ENCODE measurements around the gene HNRNPC.
"Not testable (repeated sequence)": the region's sequence is repeated elsewhere in the genome, so short reads cannot be mapped to it uniquely, and the experiment has no call there.

Gene HNRNPC

DNA sequence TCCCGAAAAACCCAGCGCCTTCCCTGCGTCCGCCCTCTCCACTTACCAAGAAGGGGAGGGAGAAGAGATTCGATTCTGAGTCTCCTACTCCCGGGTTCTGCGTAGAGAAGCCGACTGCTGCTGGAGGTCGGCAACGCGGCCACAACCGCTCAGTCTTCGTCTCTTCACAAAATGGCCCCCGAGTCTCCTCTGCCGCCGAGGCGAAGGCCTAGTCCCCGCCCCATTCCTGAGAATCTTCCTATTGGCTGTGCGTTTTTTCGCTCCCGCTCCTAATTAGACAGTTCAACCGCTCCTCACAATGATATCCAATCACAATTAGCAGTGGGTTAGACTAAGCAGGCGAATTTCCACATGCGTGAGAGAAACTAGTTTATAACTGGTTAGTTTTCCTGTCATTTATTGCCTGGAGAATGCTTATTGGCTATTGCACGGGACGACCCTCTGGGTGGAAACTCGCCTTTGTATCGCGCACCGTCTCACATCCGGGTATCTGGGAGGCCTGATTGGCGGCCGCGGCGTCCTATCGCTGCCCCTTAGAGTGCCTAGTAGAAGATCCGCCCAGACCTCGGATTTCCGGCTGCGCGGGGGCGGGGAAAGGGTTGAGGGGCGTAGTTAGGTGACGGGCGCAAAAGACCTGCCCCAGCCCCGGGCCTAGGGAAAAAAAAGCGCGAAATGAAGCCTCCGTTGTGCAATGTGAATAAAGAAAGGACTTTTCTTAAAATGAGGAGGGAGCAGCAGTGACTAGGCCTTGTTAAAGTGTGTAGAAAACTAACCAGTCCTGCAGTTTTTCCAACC lies at the start of gene HNRNPC:
TSS of gene HNRNPC (minus strand) at position 191 of the 795 bp plus-strand sequence. CDS start 35,249 bp downstream, outside the sequence.
- peak; percentile 100 for DNase-seq

- DNase-seq, result no peak
Observed at GRCh38 chr14:21317398-21317797, 48.2 kb upstream of the HNRNPC start.

GRCh38 chr14:21313512-21313911 lies 44.3 kb upstream of the HNRNPC start:
- no peak for DNase-seq

- DNase-seq, result no peak
Observed at GRCh38 chr14:21311614-21312013, 42.4 kb upstream of the HNRNPC start.

GRCh38 chr14:21309956-21310355 lies 40.7 kb upstream of the HNRNPC start:
- no peak for DNase-seq

DNA sequence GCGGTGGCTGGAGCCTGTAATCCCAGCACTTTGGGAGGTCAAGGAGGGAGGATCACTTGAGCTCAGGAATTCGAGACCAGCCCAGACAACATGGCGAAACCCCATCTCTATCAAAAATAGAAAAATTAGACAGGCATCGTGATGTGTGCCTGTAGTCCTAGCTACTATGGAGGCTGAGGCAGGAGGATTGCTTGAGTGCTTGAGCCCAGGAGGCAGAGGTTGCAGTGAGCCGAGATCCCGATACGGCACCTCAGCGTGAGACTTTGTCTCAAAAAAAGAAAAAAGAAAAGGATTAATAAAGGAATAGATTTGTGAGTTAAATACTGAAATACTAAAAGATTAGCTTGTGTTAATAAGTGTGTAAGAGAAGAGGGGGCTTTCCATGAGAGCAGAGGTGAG lies 40.0 kb upstream of the HNRNPC start:
- DNase-seq, result no peak

DNA sequence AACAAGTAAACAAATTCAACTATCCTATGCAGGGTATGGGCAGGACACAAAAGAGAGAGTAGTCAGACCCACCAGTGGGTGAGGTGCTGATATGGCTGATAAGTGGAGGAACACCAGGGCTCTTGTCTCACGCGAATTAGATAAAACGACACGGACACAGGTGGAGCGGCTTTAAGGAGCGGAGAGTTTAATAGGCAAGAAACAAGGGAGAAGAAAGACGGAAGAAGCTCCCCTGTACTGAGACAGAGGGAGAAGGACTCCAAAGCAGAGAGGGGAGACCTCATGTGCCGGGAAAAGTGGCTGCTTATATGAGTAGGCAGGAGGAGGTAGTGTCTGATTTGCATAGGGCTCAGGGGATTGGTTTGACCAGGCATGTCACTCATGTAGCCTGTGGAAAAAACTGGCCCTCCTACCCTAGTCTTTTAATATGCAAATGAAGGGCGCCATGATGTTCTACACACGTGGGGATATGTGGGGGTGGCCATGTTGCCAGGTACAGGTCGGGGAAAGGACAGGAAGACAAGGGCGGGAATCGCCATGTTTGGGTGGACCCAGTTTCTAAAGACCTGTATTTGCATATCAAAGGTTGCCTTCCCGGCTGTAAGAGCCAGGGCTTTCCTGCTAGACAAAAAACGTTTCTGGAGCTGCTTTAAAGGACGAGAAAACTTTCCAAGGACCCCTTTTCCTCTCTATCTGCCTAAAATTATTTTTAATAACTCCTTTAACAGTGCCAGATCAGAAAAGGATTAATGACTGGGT lies 39.4 kb upstream of the HNRNPC start:
- DNase-seq, result peak; percentile 65

DNA sequence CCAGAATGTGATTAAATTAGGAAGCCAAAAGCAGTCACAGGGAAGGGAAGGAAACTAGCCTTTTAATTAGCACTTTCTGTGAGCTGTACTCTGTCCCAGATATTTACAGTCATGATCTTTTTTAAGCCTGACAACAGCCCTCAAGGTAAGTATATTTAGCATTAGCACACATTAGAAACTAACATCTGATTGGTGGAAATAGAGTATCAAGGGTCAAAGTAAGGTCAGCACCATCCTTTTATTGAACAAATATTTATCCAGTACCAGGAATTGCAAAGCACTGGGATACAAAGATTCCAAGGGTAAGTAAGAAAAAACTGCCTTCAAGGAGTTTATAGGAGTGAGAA lies 38.9 kb upstream of the HNRNPC start:
- no peak for DNase-seq

GRCh38 chr14:21307637-21308036 lies 38.4 kb upstream of the HNRNPC start:
- no peak for DNase-seq

GRCh38 chr14:21302836-21303140 lies 33.5 kb upstream of the HNRNPC start:
- not testable (repeated sequence) for DNase-seq

DNA sequence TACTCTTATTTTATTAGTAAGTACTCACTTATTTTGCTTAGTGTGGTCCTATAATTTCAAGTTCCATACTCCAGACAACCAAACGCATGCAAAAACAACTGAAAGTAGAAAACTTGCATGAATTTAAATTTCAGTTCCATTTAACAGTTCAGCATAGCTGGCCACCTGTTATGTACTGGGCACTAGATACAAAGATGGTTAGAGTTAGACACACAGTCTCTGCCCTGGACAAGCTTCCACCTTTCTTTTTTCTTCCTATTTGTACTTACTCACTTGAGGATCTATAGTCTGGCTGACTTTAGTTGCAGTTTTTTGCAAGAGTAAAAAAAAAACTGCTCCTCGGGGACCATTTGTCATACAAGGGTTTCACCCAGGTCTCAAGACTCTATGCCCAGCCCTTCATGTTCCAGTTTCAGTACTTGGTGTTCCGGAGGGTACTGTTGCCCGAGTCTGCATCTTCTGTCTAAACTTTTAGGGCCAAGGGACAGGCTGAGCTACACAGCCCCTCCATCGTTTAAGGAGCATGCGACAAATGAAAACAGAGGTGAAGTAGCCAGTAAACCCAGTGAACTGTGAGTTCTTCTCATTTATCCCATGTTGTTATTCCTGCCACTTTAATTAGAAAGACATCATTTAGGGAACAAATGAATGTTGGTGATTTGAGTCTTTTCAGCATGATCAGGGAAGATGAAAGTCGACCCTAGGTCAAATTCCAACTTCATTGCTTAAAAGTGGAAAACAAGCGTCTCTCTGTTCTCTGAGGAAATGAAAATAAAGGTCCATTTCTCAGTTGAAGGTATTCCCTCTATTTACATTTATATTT lies 33.0 kb upstream of the HNRNPC start:
- no peak for DNase-seq

DNA sequence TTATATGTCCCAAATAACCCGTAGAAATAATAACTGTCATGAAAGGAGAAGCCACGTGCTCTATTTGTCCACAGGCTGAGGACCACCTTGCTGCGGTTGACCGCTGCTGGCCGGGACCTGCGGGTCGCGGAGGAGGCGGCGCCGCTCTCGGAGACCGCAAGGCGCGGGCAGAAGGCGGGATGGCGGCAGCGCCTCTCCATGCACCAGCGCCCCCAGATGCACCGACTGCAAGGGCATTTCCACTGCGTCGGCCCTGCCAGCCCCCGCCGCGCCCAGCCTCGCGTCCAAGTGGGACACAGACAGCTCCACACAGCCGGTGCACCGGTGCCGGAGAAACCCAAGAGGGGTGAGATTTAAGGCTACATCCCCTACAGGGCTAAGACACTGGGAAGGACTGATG lies 31.6 kb upstream of the HNRNPC start:
- peak; percentile 30 for DNase-seq

- DNase-seq, result no peak
Observed at GRCh38 chr14:21299562-21300130, 30.4 kb upstream of the HNRNPC start.

- no peak for DNase-seq
Observed at GRCh38 chr14:21298358-21298757, 29.1 kb upstream of the HNRNPC start.

- DNase-seq, result not testable (repeated sequence)
Observed at GRCh38 chr14:21294026-21294425, 24.8 kb upstream of the HNRNPC start.

DNA sequence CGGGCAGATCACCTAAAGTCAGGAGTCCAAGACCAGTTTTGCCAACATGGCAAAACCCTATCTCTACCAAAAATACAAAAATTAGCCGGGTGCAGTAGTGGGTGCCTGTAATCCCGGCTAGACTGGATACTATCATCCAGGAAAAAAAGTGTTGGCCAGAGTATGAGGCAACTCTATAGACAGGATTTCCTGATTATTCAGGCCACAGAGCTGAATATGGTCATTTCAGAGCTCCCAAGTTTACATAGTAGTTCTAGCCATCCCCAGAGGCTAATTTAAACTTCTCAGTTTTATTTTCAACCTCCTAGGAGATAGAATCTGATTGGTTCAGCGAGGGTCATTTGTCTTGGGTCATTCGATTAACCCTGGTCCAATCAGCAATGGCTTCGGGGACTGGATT lies 17.9 kb upstream of the HNRNPC start:
- no peak for DNase-seq

DNA sequence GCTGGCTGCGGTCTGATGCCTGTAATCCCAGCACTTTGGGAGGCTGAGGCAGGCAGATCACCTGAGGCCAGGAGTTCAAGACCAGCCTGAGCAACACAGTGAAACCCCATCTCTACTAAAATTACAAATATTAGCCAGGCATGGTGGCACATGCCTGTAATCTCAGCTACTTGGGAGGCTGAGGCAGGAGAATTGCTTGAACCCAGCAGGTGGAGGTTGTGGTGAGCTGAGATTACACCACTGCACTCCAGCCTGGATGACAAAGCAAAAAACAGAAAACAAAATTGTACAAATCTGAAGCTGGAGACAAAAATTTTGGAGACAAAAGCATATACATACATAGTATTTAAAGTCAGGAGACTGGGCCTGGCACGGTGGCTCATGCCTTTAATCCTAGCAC lies 17.3 kb upstream of the HNRNPC start:
- not testable (repeated sequence) for DNase-seq

DNA sequence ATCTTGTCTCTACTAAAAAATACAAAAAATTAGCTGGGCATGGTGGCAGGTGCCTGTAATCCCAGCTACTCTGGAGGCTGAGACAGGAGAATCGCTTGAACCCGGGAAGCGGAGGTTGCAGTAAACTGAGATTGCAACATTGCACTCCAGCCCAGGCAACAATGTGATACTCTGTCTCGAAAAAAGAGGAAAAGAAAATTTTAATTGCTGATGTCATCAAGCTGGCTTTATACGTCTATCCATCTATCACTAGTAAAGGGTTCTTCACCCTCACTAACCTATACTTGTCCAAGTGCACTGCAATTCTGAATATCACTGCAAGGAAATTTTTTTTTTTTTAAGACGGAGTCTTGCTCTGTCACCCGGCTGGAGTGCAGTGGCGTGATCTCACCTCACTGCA lies 12.7 kb upstream of the HNRNPC start:
- DNase-seq, result not testable (repeated sequence)

DNA sequence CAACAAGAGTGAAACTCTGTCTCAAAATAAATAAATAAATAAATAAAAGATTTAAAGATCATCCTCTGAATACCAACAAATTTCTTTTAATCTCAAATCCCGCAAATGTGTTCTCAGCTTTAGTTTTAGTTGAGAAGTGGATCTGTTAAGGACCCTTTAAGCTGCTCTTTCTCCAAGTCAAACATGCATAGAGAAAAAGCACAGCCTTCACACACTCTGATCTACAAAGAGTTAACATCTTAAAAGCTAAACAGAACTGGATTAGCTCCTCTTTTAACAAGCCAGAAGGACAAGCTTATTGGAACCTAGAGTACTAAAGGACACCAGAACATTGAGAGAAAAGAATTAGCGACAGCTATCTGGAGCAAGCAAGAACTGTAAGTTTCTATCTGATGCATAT lies 10.5 kb upstream of the HNRNPC start, which contains the start of gene RPGRIP1:
TSS of gene RPGRIP1 (plus strand) at position 301 of the 400 bp plus-strand sequence. CDS start 7,894 bp downstream, outside the sequence.
- no peak for DNase-seq

DNA sequence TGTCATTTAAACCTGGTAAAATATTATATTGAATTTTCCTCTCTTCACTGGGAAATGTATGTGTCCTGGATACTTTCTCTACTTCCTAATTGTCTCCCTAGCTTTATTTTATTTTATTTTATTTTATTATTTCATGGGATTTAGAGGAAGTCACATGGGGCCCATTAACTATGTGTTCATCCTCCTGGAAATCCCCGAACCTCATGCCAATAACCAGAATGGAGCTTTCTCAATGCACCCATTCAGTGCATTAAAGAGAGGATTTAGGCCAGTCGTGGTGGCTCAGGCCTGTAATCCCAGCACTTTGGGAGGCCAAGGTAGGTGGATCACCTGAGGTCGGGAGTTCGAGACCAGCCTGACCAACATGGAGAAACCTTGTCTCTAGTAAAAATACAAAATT lies 9.4 kb upstream of the HNRNPC start:
- DNase-seq, result no peak

- DNase-seq, result no peak
Observed at GRCh38 chr14:21275261-21275858, 6.1 kb upstream of the HNRNPC start.

- DNase-seq, result not testable (repeated sequence)
Observed at GRCh38 chr14:21272661-21273060, 3.4 kb upstream of the HNRNPC start.
